Central memory CD4-positive, alpha-beta T cell (primary cell): ENCODE data around the gene C20orf202.

Experiments used
- DNase-seq: peaks from one replicate; pipeline ENCODE4 v3.0.0; 2022
- total RNA-seq, 3 experiments: gene quantifications; one replicate each; lab custom pipeline; 2026; lab: John Stamatoyannopoulos, UW

The C20orf202 gene
- 0 to 0.39 (median 0.22) reads per million in 3 experiments for total RNA-seq

- DNase-seq = no peak
These were observed at the start of gene C20orf202 for GRCh38 chr20:1202762-1203504. Gene C20orf202 (plus strand): TSS chr20:1203454. CDS start chr20:1203586, 132 bp downstream.

- DNase-seq = no peak
These were observed 49.0 kb upstream of the C20orf202 start for GRCh38 chr20:1154226-1154625.

- no peak for DNase-seq
These were observed 48.6 kb upstream of the C20orf202 start for GRCh38 chr20:1154691-1155090.

GRCh38 chr20:1155342-1155741 is 47.9 kb upstream of the C20orf202 start:
- no peak for DNase-seq

GRCh38 chr20:1160496-1160895 is 42.8 kb upstream of the C20orf202 start:
- no peak for DNase-seq

GRCh38 chr20:1160991-1161390 is 42.3 kb upstream of the C20orf202 start:
- DNase-seq = no peak

GRCh38 chr20:1163105-1163504 is 40.1 kb upstream of the C20orf202 start:
- DNase-seq = no peak

- DNase-seq = no peak
These were observed 39.6 kb upstream of the C20orf202 start for GRCh38 chr20:1163653-1164052.

- no peak for DNase-seq
These were observed 38.4 kb upstream of the C20orf202 start for GRCh38 chr20:1164871-1165270.

GRCh38 chr20:1165521-1165920 is 37.7 kb upstream of the C20orf202 start:
- no peak for DNase-seq

- no peak for DNase-seq
These were observed 37.3 kb upstream of the C20orf202 start for GRCh38 chr20:1165941-1166340.

- no peak for DNase-seq
These were observed 36.1 kb upstream of the C20orf202 start for GRCh38 chr20:1166948-1167720.

GRCh38 chr20:1169224-1169623 is 34.0 kb upstream of the C20orf202 start:
- no peak for DNase-seq

GRCh38 chr20:1171461-1172093 is 31.7 kb upstream of the C20orf202 start:
- DNase-seq = no peak

GRCh38 chr20:1173698-1174097 is 29.6 kb upstream of the C20orf202 start:
- DNase-seq = no peak

- DNase-seq = no peak
These were observed 28.5 kb upstream of the C20orf202 start for GRCh38 chr20:1174787-1175186.

- no peak for DNase-seq
These were observed 25.6 kb upstream of the C20orf202 start for GRCh38 chr20:1177680-1178079.

- no peak for DNase-seq
These were observed 25.2 kb upstream of the C20orf202 start for GRCh38 chr20:1178103-1178502.

- DNase-seq = no peak
These were observed 24.6 kb upstream of the C20orf202 start for GRCh38 chr20:1178623-1179022.

GRCh38 chr20:1180949-1181348 is 22.3 kb upstream of the C20orf202 start:
- DNase-seq = no peak

- no peak for DNase-seq
These were observed 21.1 kb upstream of the C20orf202 start for GRCh38 chr20:1182106-1182505.

- no peak for DNase-seq
These were observed 20.1 kb upstream of the C20orf202 start for GRCh38 chr20:1183153-1183552.

GRCh38 chr20:1184260-1184637 is 19.0 kb upstream of the C20orf202 start:
- DNase-seq = no peak
